HepG2 (cell line): ENCODE results near the gene AIF1. TPM values are rescaled to one million over a fixed set of nuclear protein-coding genes. Genes with fewer than 3 reads are reported as not detected.

Experiments
- AGO2 ChIP-seq: fragments of 200-400 bp; formaldehyde crosslinking; optimal IDR thresholded peaks from 2 replicates; pipeline ENCODE3; 2017; ENCODE audit warnings: mild to moderate bottlenecking, low read depth, low read length, moderate library complexity
- CREM ChIP-seq, 2 experiments: sonication (generic) in 1 of 2; formaldehyde crosslinking in 1 of 2; IDR thresholded peaks; 2 replicates each; pipeline versions ENCODE4 v1.4.0 to v1.6.1; 2016 to 2020; ENCODE audit warnings: antibody characterized with exemption in 1 of 2, mild to moderate bottlenecking in 1 of 2, missing genetic modification reagents in 1 of 2
- DNMT1 ChIP-seq: sonication (generic); formaldehyde crosslinking; IDR thresholded peaks from 2 replicates; pipeline ENCODE4 v1.5.1; 2020; ENCODE audit warnings: mild to moderate bottlenecking, missing genetic modification reagents
- GZF1 ChIP-seq: sonication (generic); formaldehyde crosslinking; IDR thresholded peaks from 2 replicates; pipeline ENCODE4 v1.5.1; 2020; ENCODE audit warnings: mild to moderate bottlenecking, missing genetic modification reagents
- HMG20A ChIP-seq: IDR thresholded peaks from 2 replicates; pipeline ENCODE4 v1.6.1; 2016; ENCODE audit warnings: borderline replicate concordance
- HNF4A ChIP-seq: sonication (generic); formaldehyde crosslinking; IDR thresholded peaks from 2 replicates; pipeline ENCODE4 v1.4.0; 2020; ENCODE audit warnings: missing genetic modification reagents
- PCBP1 ChIP-seq: fragments of 200-400 bp; formaldehyde crosslinking; IDR thresholded peaks from 2 replicates; pipeline ENCODE4 v1.6.1; 2017; ENCODE audit warnings: mild to moderate bottlenecking, low read depth, low read length, borderline replicate concordance
- PHF21A ChIP-seq: sonication (generic); formaldehyde crosslinking; IDR thresholded peaks from 2 replicates; pipeline ENCODE4 v1.5.0; 2020; ENCODE audit warnings: mild to moderate bottlenecking, missing genetic modification reagents
- PHF8 ChIP-seq: sonication (generic); formaldehyde crosslinking; IDR thresholded peaks from 2 replicates; pipeline ENCODE4 v1.5.0; 2020; ENCODE audit warnings: missing genetic modification reagents
- POLR2AphosphoS5 ChIP-seq: IDR thresholded peaks from 2 replicates; pipeline ENCODE4 v1.6.1; 2012; ENCODE audit warnings: low read depth, low read length
- RARA ChIP-seq: IDR thresholded peaks from 2 replicates; pipeline ENCODE4 v1.6.1; 2016; ENCODE audit warnings: missing genetic modification reagents, missing compliant biosample characterization
- TERF1 ChIP-seq: sonication (generic); formaldehyde crosslinking; IDR thresholded peaks from 2 replicates; pipeline ENCODE4 v1.8.0; 2022; ENCODE audit warnings: mild to moderate bottlenecking, missing genetic modification reagents, moderate library complexity
- U2AF2 ChIP-seq: fragments of 200-400 bp; formaldehyde crosslinking; IDR thresholded peaks from 2 replicates; pipeline ENCODE4 v1.6.1; 2017; ENCODE audit warnings: low read depth, mild to moderate bottlenecking, low read length
- ZBTB26 ChIP-seq: IDR thresholded peaks from 2 replicates; pipeline ENCODE4 v1.6.1; 2016; ENCODE audit warnings: missing compliant biosample characterization, missing genetic modification reagents, borderline replicate concordance
- ZNF12 ChIP-seq: sonication (generic); formaldehyde crosslinking; IDR thresholded peaks from 2 replicates; pipeline ENCODE4 v1.5.0; 2020; ENCODE audit warnings: missing genetic modification reagents
- ZNF550 ChIP-seq: sonication (generic); formaldehyde crosslinking; IDR thresholded peaks from 2 replicates; pipeline ENCODE4 v1.4.0; 2020; ENCODE audit warnings: mild to moderate bottlenecking, missing genetic modification reagents, borderline replicate concordance
- ZNF616 ChIP-seq: sonication (generic); formaldehyde crosslinking; IDR thresholded peaks from 2 replicates; pipeline ENCODE4 v1.5.0; 2020; ENCODE audit warnings: low read depth, mild to moderate bottlenecking, missing genetic modification reagents
- ZNF644 ChIP-seq: IDR thresholded peaks from 2 replicates; pipeline ENCODE4 v1.6.1; 2016; ENCODE audit warnings: low read depth
- ZNF7 ChIP-seq: IDR thresholded peaks from 2 replicates; pipeline ENCODE4 v1.6.1; 2016; ENCODE audit warnings: missing biosample characterization, missing genetic modification reagents
- polyA plus RNA-seq, 8 experiments: library from polyadenylated mRNA; depleted of rRNA in 3 of 8; stranded (reverse) in 7 of 8; unstranded in 1 of 8; fragments of >200 nt; fragmentation: Illumina TruSeq in 4 of 8; extraction: Trizol in 4 of 8; gene quantifications; 2 replicates each; pipeline versions ENCODE4 v1.2.1 to v1.2.3, GENCODE V29; 2011 to 2016; ENCODE audit warnings: low read depth in 4 of 8, missing spikeins in 1 of 8, mixed read lengths in 1 of 8; ENCODE audit not compliant: insufficient read depth in 1 of 8
- total RNA-seq, 5 experiments: library from RNA; depleted of rRNA; stranded (reverse); fragments of >200 nt; fragmentation: Illumina TruSeq; extraction: Trizol; gene quantifications; 2 replicates each; pipeline ENCODE4 v1.2.3, GENCODE V29; 2016; ENCODE audit warnings: low read depth in 1 of 5
- TF ChIP-seq, protein P1 (sequence below): sonication (generic); formaldehyde crosslinking; IDR thresholded peaks from 2 replicates; pipeline ENCODE4 v1.5.1; 2020; ENCODE audit warnings: mild to moderate bottlenecking, missing genetic modification reagents, moderate library complexity
- TF ChIP-seq, protein P2 (sequence below): IDR thresholded peaks from 2 replicates; pipeline ENCODE4 v1.6.1; 2016; ENCODE audit warnings: low read depth
- TF ChIP-seq, protein P3 (sequence below): sonication (generic); formaldehyde crosslinking; IDR thresholded peaks from 2 replicates; pipeline ENCODE4 v1.5.0; 2020; ENCODE audit warnings: missing genetic modification reagents

AIF1 gene
- total and polyA plus RNA-seq, 2 of the 13 experiments (the other 11 are each of a cell fraction or from before 2014, with no cell fraction given) = 1.5 TPM; not detected in 1

- 0 out of 2 replicates have a peak, but pooled peaks have one; percentile 21 for TF ChIP-seq PCBP1
- TF ChIP-seq, protein P1, sequence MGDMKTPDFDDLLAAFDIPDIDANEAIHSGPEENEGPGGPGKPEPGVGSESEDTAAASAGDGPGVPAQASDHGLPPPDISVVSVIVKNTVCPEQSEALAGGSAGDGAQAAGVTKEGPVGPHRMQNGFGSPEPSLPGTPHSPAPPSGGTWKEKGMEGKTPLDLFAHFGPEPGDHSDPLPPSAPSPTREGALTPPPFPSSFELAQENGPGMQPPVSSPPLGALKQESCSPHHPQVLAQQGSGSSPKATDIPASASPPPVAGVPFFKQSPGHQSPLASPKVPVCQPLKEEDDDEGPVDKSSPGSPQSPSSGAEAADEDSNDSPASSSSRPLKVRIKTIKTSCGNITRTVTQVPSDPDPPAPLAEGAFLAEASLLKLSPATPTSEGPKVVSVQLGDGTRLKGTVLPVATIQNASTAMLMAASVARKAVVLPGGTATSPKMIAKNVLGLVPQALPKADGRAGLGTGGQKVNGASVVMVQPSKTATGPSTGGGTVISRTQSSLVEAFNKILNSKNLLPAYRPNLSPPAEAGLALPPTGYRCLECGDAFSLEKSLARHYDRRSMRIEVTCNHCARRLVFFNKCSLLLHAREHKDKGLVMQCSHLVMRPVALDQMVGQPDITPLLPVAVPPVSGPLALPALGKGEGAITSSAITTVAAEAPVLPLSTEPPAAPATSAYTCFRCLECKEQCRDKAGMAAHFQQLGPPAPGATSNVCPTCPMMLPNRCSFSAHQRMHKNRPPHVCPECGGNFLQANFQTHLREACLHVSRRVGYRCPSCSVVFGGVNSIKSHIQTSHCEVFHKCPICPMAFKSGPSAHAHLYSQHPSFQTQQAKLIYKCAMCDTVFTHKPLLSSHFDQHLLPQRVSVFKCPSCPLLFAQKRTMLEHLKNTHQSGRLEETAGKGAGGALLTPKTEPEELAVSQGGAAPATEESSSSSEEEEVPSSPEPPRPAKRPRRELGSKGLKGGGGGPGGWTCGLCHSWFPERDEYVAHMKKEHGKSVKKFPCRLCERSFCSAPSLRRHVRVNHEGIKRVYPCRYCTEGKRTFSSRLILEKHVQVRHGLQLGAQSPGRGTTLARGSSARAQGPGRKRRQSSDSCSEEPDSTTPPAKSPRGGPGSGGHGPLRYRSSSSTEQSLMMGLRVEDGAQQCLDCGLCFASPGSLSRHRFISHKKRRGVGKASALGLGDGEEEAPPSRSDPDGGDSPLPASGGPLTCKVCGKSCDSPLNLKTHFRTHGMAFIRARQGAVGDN (CRISPR knock-in tag) = peak; percentile 85
- TF ChIP-seq POLR2AphosphoS5 = peak; percentile 67; the same call in 1 of the 2 replicates
- no peak for TF ChIP-seq U2AF2
- no peak for TF ChIP-seq ZBTB26 (CRISPR knock-in tag)
- TF ChIP-seq HMG20A = no peak
- TF ChIP-seq, protein P2, sequence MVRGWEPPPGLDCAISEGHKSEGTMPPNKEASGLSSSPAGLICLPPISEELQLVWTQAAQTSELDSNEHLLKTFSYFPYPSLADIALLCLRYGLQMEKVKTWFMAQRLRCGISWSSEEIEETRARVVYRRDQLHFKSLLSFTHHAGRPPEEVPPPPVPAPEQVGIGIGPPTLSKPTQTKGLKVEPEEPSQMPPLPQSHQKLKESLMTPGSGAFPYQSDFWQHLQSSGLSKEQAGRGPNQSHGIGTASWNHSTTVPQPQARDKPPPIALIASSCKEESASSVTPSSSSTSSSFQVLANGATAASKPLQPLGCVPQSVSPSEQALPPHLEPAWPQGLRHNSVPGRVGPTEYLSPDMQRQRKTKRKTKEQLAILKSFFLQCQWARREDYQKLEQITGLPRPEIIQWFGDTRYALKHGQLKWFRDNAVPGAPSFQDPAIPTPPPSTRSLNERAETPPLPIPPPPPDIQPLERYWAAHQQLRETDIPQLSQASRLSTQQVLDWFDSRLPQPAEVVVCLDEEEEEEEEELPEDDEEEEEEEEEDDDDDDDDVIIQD = no peak
- no peak for TF ChIP-seq DNMT1
- TF ChIP-seq ZNF12 (CRISPR knock-in tag) = no peak
- TF ChIP-seq ZNF644 (CRISPR knock-in tag) = no peak
- TF ChIP-seq PHF21A (CRISPR knock-in tag) = no peak
- 0 out of 2 replicates have a peak, but pooled peaks have one; percentile 9 for TF ChIP-seq ZNF550
- TF ChIP-seq GZF1 (CRISPR knock-in tag) = no peak
- TF ChIP-seq AGO2 = peak; percentile 94
- no peak for TF ChIP-seq TERF1 (CRISPR knock-in tag)
- TF ChIP-seq PHF8 (CRISPR knock-in tag) = peak; percentile 47; the same call in 1 of the 2 replicates
- no peak for TF ChIP-seq CREM (IDR thresholded peaks at IDR 0.05)
- TF ChIP-seq CREM (CRISPR knock-in tag; IDR thresholded peaks at IDR 0.05) = no peak
- no peak for TF ChIP-seq RARA
- no peak for TF ChIP-seq ZNF7 (CRISPR knock-in tag)
- TF ChIP-seq ZNF616 (CRISPR knock-in tag) = peak; percentile 67; the same call in 1 of the 2 replicates
- TF ChIP-seq, protein P3, sequence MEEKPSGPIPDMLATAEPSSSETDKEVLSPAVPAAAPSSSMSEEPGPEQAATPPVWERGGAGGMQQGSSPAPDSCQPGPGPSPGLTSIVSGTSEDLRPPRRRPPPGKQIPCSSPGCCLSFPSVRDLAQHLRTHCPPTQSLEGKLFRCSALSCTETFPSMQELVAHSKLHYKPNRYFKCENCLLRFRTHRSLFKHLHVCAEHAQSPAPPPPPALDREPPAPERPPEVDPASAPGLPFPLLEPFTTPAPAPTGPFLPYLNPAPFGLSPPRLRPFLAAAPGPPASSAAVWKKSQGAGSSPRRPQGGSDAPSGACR (CRISPR knock-in tag) = no peak
- TF ChIP-seq HNF4A (CRISPR knock-in tag) = no peak
Observed at GRCh38 chr6:31658983-31659648, 44.1 kb downstream of the AIF1 start (continued).
